ENCODE data around the gene SLC2A6.

SLC2A6 gene

DNA sequence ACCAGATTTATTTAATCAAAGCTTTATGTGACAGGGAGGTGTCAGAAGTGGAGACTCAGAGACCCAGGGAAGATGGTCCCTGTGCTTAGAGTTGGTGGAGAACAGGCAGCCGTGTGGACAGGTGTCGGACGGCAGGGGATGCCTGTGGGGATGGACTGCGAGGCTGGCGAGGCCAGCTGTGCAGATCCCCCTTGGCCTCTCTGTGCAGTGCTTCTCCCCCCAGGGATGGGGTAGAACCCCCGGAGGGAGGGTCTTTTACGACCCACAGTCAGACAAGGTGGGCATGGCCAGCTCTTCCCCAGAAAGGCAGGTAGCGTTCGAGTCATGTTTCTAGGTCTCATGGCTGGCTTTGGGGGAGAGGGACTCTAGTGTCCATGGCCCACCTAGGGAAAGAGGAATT, 4.7 kb upstream of the SLC2A6 start:
- ChIA-PET CTCF (no interaction called here), POLR2A (ENCODE audit: low non-redundant PET) (no interaction called here)
- TF ChIP-seq, protein P1, sequence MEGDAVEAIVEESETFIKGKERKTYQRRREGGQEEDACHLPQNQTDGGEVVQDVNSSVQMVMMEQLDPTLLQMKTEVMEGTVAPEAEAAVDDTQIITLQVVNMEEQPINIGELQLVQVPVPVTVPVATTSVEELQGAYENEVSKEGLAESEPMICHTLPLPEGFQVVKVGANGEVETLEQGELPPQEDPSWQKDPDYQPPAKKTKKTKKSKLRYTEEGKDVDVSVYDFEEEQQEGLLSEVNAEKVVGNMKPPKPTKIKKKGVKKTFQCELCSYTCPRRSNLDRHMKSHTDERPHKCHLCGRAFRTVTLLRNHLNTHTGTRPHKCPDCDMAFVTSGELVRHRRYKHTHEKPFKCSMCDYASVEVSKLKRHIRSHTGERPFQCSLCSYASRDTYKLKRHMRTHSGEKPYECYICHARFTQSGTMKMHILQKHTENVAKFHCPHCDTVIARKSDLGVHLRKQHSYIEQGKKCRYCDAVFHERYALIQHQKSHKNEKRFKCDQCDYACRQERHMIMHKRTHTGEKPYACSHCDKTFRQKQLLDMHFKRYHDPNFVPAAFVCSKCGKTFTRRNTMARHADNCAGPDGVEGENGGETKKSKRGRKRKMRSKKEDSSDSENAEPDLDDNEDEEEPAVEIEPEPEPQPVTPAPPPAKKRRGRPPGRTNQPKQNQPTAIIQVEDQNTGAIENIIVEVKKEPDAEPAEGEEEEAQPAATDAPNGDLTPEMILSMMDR (conservative IDR thresholded peaks at IDR 0.05; ENCODE audit: low read depth) = no peak
- no peak overlapping the region for H3K27ac ChIP-seq
- no peak for DNase-seq (ENCODE audit: low spot score)

DNA sequence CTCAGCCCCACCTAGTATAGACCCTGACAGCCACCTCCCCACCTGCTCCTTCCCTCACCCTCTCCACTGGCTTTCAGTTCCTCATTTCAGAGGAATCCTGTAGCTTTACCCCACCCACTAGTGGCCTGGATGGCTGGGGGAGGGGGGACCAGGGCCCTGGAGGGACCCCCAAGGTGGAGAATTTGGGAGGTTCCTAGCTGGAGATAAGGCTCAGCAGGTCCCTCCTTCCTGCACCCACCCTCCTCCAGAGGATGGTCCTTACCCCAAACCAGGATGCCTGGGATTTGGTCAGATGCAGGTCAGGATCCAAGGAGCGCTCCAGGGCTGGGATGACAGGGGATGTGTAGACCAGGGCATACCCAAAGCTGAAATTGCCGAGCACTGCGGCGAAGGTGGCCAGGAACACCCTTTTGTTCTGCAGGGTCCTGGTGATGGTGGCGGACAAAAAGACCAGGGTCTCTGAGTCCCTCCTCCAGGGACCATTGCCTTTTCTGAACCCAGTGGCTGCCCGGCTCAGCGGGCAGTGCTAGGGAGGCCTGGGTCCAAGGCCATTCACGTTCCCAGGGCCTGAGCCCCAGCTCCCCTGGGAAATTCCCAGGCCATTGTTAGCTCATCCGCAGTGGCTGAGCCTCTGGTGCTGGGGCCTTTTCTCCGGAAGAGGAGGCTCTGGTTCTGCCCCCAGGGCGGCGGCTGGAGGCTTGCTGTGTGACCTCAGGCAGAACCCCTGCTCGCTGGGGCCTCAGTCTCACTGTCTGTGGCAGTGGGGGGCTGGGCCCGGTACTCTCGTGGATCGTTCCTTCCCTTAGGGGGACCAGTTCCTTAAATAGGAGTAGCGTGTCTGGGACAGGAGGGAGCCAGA, 678 bp downstream of the SLC2A6 start:
- CTCF ChIA-PET = interaction anchor here (0.6 to 1.6 kb wide), 3 partner anchors 29 to 331 kb away, joined by 3 to 7 read pairs (median 3); no protein-coding TSS in a partner anchor

DNA sequence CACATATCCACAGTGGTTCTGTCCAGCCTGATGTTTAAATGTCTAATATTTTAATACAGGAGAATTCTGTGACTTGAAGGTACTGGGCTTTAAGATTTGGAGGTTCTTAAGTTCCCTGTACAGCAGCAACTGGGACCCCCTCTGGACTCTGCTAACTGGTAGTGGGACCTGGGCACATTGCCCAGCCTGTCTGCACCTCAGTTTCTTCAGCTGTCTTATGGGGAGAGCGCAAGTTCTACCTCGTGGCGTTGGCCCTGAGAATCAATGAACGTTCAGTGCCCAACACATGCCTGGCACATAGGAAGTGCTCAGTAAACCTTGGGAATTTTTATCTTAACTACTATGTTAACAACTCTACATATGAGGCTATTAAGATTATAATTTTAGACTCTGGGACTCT, 1.4 kb downstream of the SLC2A6 start:
- peak overlapping the region; percentile 74 for H3K27ac ChIP-seq
- ChIA-PET POLR2A (ENCODE audit: low non-redundant PET) (interaction anchor here (1.7 kb wide), 1 partner anchor 9 kb away, joined by 5 read pairs; no protein-coding TSS in a partner anchor), CTCF (interaction anchor here (0.6 kb wide), 1 partner anchor 330 kb away, joined by 3 read pairs; no protein-coding TSS in a partner anchor)
- DNase-seq (ENCODE audit: low spot score) = no peak
- TF ChIP-seq, protein P1 (conservative IDR thresholded peaks at IDR 0.05; ENCODE audit: low read depth) = no peak

More for the DNA sequence above, 678 bp downstream of the SLC2A6 start:
- H3K27ac ChIP-seq = peak overlapping the region; percentile 74
- POLR2A ChIA-PET (ENCODE audit: low non-redundant PET) = interaction anchor here (1.0 to 1.7 kb wide), 2 partner anchors 9 to 19 kb away, joined by 3 to 5 read pairs; partner anchors contain the start of gene CACFD1
- TF ChIP-seq, protein P1 (conservative IDR thresholded peaks at IDR 0.05; ENCODE audit: low read depth) = no peak
- peak; percentile 60 for DNase-seq (ENCODE audit: low spot score)

DNA sequence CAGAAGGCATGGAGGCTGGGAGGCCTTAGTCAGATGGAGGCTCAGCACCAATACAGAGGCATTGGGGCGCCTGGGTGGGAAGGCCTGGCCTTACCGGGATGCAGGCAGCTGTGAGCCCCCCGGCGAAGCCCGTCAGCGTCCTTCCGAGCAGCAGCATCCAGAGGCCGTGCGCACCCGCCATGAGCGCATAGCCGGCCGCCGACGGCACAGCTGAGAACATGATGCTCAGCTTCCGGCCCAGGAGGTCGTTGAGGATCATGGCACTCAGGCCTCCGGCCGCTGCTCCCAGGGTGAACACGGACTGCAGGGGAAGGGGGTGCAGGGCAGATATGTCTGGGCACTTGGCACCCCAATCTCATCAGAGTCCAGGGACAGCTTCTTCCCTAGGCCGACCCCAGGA, 2.0 kb downstream of the SLC2A6 start:
- CTCF ChIA-PET = no interaction called here
- POLR2A ChIA-PET (ENCODE audit: low non-redundant PET) = no interaction called here

DNA sequence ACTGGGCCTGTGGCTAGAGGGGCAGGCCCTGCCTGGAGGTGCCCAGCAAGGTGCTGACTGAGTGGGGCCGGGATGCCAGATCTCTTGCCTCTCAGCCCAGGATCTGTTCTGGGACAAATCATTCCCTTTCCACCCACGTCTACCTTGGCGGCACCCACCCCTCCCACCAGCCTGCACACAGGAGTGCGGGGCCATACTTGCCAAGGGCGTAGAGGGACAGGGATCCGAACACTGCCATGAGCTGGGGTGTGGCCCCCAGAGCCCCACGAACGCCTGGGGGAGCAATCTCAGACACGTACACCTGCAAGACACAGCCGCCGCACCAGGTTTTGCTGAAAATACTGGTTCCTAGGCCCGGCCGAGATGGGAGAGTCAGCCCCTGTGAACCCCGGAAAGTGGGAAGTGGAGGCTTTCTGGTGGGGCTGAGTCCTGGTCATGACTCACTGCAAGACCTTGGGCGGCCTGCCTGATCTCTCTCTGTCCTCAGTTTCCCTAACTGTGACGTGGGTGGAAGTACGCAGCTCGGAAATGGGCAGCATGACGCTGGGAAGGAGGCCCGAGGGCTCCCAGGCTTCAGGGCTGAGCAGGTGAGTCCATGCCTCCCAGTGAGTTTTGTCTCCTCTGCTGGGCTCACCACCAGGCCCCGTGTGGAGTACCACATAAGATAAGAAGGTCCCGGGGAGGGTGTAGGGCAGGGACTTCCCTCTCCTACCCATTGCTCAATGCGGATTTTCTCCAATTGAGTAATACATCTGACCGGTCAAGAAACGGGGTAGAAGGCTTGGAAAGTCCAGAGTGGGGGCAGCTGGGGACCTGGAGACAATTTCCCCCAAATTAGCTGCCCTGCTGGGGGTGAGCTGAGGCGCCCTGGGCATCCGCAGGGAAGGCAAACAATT, 2.6 kb downstream of the SLC2A6 start:
- no peak for DNase-seq (ENCODE audit: low spot score)
- ChIA-PET POLR2A (ENCODE audit: low non-redundant PET) (no interaction called here), CTCF (interaction anchor here (0.6 kb wide), 1 partner anchor 267 kb away, joined by 4 read pairs; no protein-coding TSS in a partner anchor)
- peak overlapping the region; percentile 74 for H3K27ac ChIP-seq
- TF ChIP-seq, protein P1 (conservative IDR thresholded peaks at IDR 0.05; ENCODE audit: low read depth) = no peak

More for the DNA sequence above, 2.0 kb downstream of the SLC2A6 start:
- DNase-seq (ENCODE audit: low spot score) = no peak
- H3K27ac ChIP-seq = peak overlapping the region; percentile 74
- TF ChIP-seq, protein P1 (conservative IDR thresholded peaks at IDR 0.05; ENCODE audit: low read depth) = no peak

Measured in RWPE1 (cell line).